Dedifferentiated amniotic fluid mesenchymal stem cell (primary cell): ENCODE data around the gene SPAG6.
"Not testable (repeated sequence)": the region's sequence is repeated elsewhere in the genome, so short reads cannot be mapped to it uniquely, and the experiment has no call there.

Experiments
- DNase-seq: peaks from one replicate; pipeline ENCODE4 v3.0.0-alpha.2; 2016; ENCODE audit errors: extremely low spot score

The SPAG6 gene

GRCh38 chr10:22372298-22372697, 27.0 kb downstream of the SPAG6 start:
- DNase-seq: no peak

GRCh38 chr10:22372917-22373316, 27.6 kb downstream of the SPAG6 start:
- no peak for DNase-seq

- no peak for DNase-seq
These were observed 29.3 kb downstream of the SPAG6 start for GRCh38 chr10:22374489-22375126.

GRCh38 chr10:22379059-22379458, 33.8 kb downstream of the SPAG6 start:
- no peak for DNase-seq

GRCh38 chr10:22381262-22381661, 36.0 kb downstream of the SPAG6 start:
- DNase-seq: no peak

GRCh38 chr10:22386503-22386902, 41.2 kb downstream of the SPAG6 start:
- no peak for DNase-seq

GRCh38 chr10:22389856-22390589, 44.7 kb downstream of the SPAG6 start:
- DNase-seq: no peak

- no peak for DNase-seq
These were observed 46.3 kb downstream of the SPAG6 start for GRCh38 chr10:22391600-22391999.

GRCh38 chr10:22396195-22396594, 50.9 kb downstream of the SPAG6 start:
- not testable (repeated sequence) for DNase-seq

GRCh38 chr10:22406916-22407315, 61.6 kb downstream of the SPAG6 start:
- DNase-seq: not testable (repeated sequence)

- no peak for DNase-seq
These were observed 65.1 kb downstream of the SPAG6 start for GRCh38 chr10:22410394-22410793.

GRCh38 chr10:22410846-22411245, 65.5 kb downstream of the SPAG6 start:
- DNase-seq: no peak

GRCh38 chr10:22414146-22414545, 68.8 kb downstream of the SPAG6 start:
- DNase-seq: no peak

- DNase-seq: no peak
These were observed 69.8 kb downstream of the SPAG6 start for GRCh38 chr10:22415072-22415471.

- no peak for DNase-seq
These were observed 72.5 kb downstream of the SPAG6 start for GRCh38 chr10:22417736-22418268.

- peak; percentile 54 for DNase-seq
These were observed 75.7 kb downstream of the SPAG6 start for GRCh38 chr10:22420787-22421517.

- no peak for DNase-seq
These were observed 81.4 kb downstream of the SPAG6 start for GRCh38 chr10:22426653-22427052.

GRCh38 chr10:22427101-22427500, 81.8 kb downstream of the SPAG6 start:
- DNase-seq: no peak

- peak; percentile 92 for DNase-seq
These were observed 82.7 kb downstream of the SPAG6 start for GRCh38 chr10:22427890-22428571.

- DNase-seq: no peak
These were observed 83.8 kb downstream of the SPAG6 start for GRCh38 chr10:22429146-22429545.

- no peak for DNase-seq
These were observed 84.7 kb downstream of the SPAG6 start for GRCh38 chr10:22429981-22430421.

GRCh38 chr10:22433875-22434274, 88.6 kb downstream of the SPAG6 start:
- peak; percentile 93 for DNase-seq
